Heart left ventricle (tissue), 16 donors: Measurements from ENCODE around the gene UBE2R2. TPM values are rescaled to one million over a fixed set of nuclear protein-coding genes. Genes with fewer than 3 reads are reported as not detected.
"Not testable (repeated sequence)": the region's sequence is repeated elsewhere in the genome, so short reads cannot be mapped to it uniquely, and the experiment has no call there.

ENCODE experiments used
- ATAC-seq, 4 donors: fragments of 200-7000 bp; cut with Tn5 transposase; one replicate each; pipeline ENCODE4 v1.9.1; 2020 to 2022; ENCODE audit warnings: moderate library complexity in 4 of 4, mild to moderate bottlenecking in 3 of 4, moderate number of reproducible peaks in 1 of 4
- DNase-seq, 5 donors: peaks; one replicate each; pipeline ENCODE4 v3.0.0-alpha.2; 2020
- H3K27ac ChIP-seq, 12 donors: fragments of 200-600 bp; sonication (generic) in 4 of 12; one replicate each; pipeline versions ENCODE4 v1.5.0 to v1.8.0; 2016 to 2022; ENCODE audit warnings: mild to moderate bottlenecking in 2 of 12
- H3K27me3 ChIP-seq, 9 donors: fragments of 200-600 bp; sonication (generic) in 2 of 9; one replicate each; pipeline versions ENCODE4 v1.5.1 to v1.8.0; 2016 to 2022; ENCODE audit warnings: mild to moderate bottlenecking in 3 of 9
- H3K36me3 ChIP-seq, 9 donors: fragments of 200-600 bp; sonication (generic) in 2 of 9; one replicate each; pipeline versions ENCODE4 v1.5.0 to v1.8.0; 2018 to 2022; ENCODE audit warnings: mild to moderate bottlenecking in 2 of 9
- H3K4me1 ChIP-seq, 12 donors: fragments of 200-600 bp; sonication (generic) in 4 of 12; one replicate each; pipeline versions ENCODE4 v1.5.0 to v1.8.0; 2016 to 2022; ENCODE audit warnings: mild to moderate bottlenecking in 3 of 12
- H3K4me3 ChIP-seq, 12 donors: fragments of 200-600 bp; sonication (generic) in 4 of 12; one replicate each; pipeline versions ENCODE4 v1.5.0 to v1.8.0; 2017 to 2022; ENCODE audit warnings: mild to moderate bottlenecking in 9 of 12, moderate library complexity in 4 of 12
- H3K9me3 ChIP-seq, 12 donors: fragments of 200-600 bp; sonication (generic) in 4 of 12; one replicate each; pipeline versions ENCODE4 v1.5.0 to v1.8.0; 2016 to 2022; ENCODE audit warnings: mild to moderate bottlenecking in 1 of 12
- CTCF ChIP-seq, 12 donors: fragments of 200-600 bp; sonication (generic) in 4 of 12; IDR thresholded peaks; one replicate each; pipeline versions ENCODE4 v1.5.0 to v1.8.0; 2018 to 2022; ENCODE audit warnings: antibody characterized with exemption in 12 of 12, mild to moderate bottlenecking in 5 of 12
- POLR2A ChIP-seq, 2 donors: fragments of 450-650 bp; IDR thresholded peaks; one replicate each; pipeline ENCODE4 v1.6.1; 2017; ENCODE audit warnings: antibody characterized with exemption in 2 of 2, mild to moderate bottlenecking in 2 of 2, moderate library complexity in 2 of 2
- WGBS, 4 donors: extraction: QIAGEN DNeasy Blood & Tissue Kit in 2 of 4; methylation state at CpG; one replicate each; pipeline versions ENCODE4 v1.1.5 to v1.1.7; 2013 to 2018; 5-methylcytosine and 5-hydroxymethylcytosine counted together
- intact Hi-C, 10 donors: fragments of 100-400 bp; cut with DNase I; formaldehyde crosslinking; loops; one replicate each; pipeline versions ENCODE4 v1.11.1 to v1.14.2; 2022
- polyA plus RNA-seq, 2 donors: library from polyadenylated mRNA; stranded (reverse); fragments of 200-250 nt; gene quantifications; one replicate each; pipeline ENCODE4 v1.2.3, GENCODE V29; 2013
- total RNA-seq, 9 donors: library from RNA; depleted of rRNA in 2 of 9; stranded (reverse); fragments of >200 nt in 2 of 9; fragmentation: NEBNext Ultra II Directional in 3 of 9; extraction: Animal tissue kit (Norgen Biotek cat#: 25700) in 3 of 9; gene quantifications; one replicate each; pipeline versions ENCODE4 v1.1.0 to v1.2.4, GENCODE V29; 2016 to 2023
- donor health status: ischemic (EF 13 %, LVEDD 7.1; RV severe dilation, severe dysfunction).
- donor health status: healthy with polysubstance abuse.
- donor health status: DM: no; HTN: yes; CAD: no.
- donor health status: DM: no; HTN: no; CAD: no.
- donor health status: ischemic (EF 25% LVEDD 6.9; RV normal size, moderate dysfunction).
- donor health status: ischemic (EF 25% LVEDD 5.7; RV mildly dilated, moderate dysfunction).
- donor health status: healthy.
- donor health status: DM: yes; HTN: yes; CAD: no.
- donor health status: ischemic (EF 35%, LVEDD 5.7; RV mildly dilated, moderate dysfunction).
- donor health status: nonischemic (EF 11% LVEDD 7.7; RV severe dilation, severe dysfunction).
- donor health status: DM: yes; HTN: yes; CAD: no.
- donor health status: PGD.
- donor health status: ischemic (EF 29% LVEDD 5.4; RV normal size, mild dysfunction).
- donor health status: nonischemic (EF 23%, LVEDD 6.1; RV moderate dilation, normal function).

The UBE2R2 gene
- total and polyA plus RNA-seq, 11 donors: 18.6 to 45.7 (median 39.5) TPM

- no peak overlapping the region for H3K27ac ChIP-seq
- no peak for TF ChIP-seq CTCF (IDR thresholded peaks at IDR 0.05)
- TF ChIP-seq POLR2A (IDR thresholded peaks at IDR 0.05): no peak
- H3K4me3 ChIP-seq: no peak overlapping the region
- H3K9me3 ChIP-seq: peaks cover 0 to 4% (median 0%) of the 10 kb centered on the region in 12 donors
- intact Hi-C loops: no loop called here
- H3K36me3 ChIP-seq: no peaks in the 10 kb centered on the region
- H3K27me3 ChIP-seq: peaks cover 0 to 6% (median 0%) of the 10 kb centered on the region in 9 donors
- WGBS, 4 donors: 64 to 100% (median 85%) methylated on average over 2 of the region's 2 CpGs
- no peak for ATAC-seq
- no peaks in the 10 kb centered on the region for H3K4me1 ChIP-seq
- DNase-seq: no peak
Observed at GRCh38 chr9:33794560-33794959, 22.4 kb upstream of the UBE2R2 start.

- intact Hi-C loops: no loop called here
- no peak within 1 kb of the TSS for H3K27ac ChIP-seq
- H3K27me3 ChIP-seq: peaks cover 0 to 6% (median 0%) of the 10 kb centered on the region in 9 donors
- DNase-seq (no peak), ATAC-seq (peak in 1 of 4 donors; percentile 9)
- H3K4me1 ChIP-seq: no peaks in the 10 kb centered on the region
- no peak within 1 kb of the TSS for H3K4me3 ChIP-seq
- no peaks in the 10 kb centered on the region for H3K36me3 ChIP-seq
- peaks cover 0 to 4% (median 0%) of the 10 kb centered on the region in 12 donors for H3K9me3 ChIP-seq
- WGBS, 4 donors: 68 to 80% (median 72%) methylated on average over 4 of the region's 4 CpGs
- TF ChIP-seq CTCF (IDR thresholded peaks at IDR 0.05) (no peak), POLR2A (IDR thresholded peaks at IDR 0.05) (no peak)
Observed at GRCh38 chr9:33795281-33795680, 21.7 kb upstream of the UBE2R2 start, which contains the start of gene PRSS3. Gene PRSS3 (plus strand): TSS chr9:33795561. CDS start chr9:33795574, 13 bp downstream.

- peaks cover 0 to 6% (median 0%) of the 10 kb centered on the region in 9 donors for H3K27me3 ChIP-seq
- TF ChIP-seq POLR2A (IDR thresholded peaks at IDR 0.05) (no peak), CTCF (IDR thresholded peaks at IDR 0.05) (no peak)
- no peak overlapping the region for H3K27ac ChIP-seq
- no peaks in the 10 kb centered on the region for H3K36me3 ChIP-seq
- peaks cover 0 to 4% (median 0%) of the 10 kb centered on the region in 12 donors for H3K9me3 ChIP-seq
- WGBS, 4 donors: 63 to 74% (median 68%) methylated on average over 4 of the region's 4 CpGs
- H3K4me1 ChIP-seq: no peaks in the 10 kb centered on the region
- ATAC-seq: no peak
- no peak for DNase-seq
- intact Hi-C loops: no loop called here
- H3K4me3 ChIP-seq: no peak overlapping the region
Observed at GRCh38 chr9:33795819-33796218, 21.1 kb upstream of the UBE2R2 start.

- H3K4me1 ChIP-seq, intact Hi-C loops, H3K27me3 ChIP-seq, DNase-seq, H3K9me3 ChIP-seq, H3K4me3 ChIP-seq, H3K36me3 ChIP-seq, H3K27ac ChIP-seq: not testable (repeated sequence)
- peak in 1 of 4 donors; percentile 11 for ATAC-seq
- WGBS, 4 donors: 56 to 65% (median 63%) methylated on average over 5 of the region's 5 CpGs
Observed at GRCh38 chr9:33796679-33797078, 20.3 kb upstream of the UBE2R2 start.

GRCh38 chr9:33797837-33798236 lies 19.1 kb upstream of the UBE2R2 start:
- intact Hi-C loops: no loop called here
- Histone ChIP-seq H3K27ac (no peak overlapping the region), H3K36me3 (no peaks in the 10 kb centered on the region), H3K4me3 (no peak overlapping the region), H3K27me3 (peaks cover 0 to 6% (median 0%) of the 10 kb centered on the region in 9 donors), H3K9me3 (peaks cover 0 to 4% (median 0%) of the 10 kb centered on the region in 12 donors), H3K4me1 (no peaks in the 10 kb centered on the region)
- no peak for ATAC-seq
- no peak for TF ChIP-seq CTCF (IDR thresholded peaks at IDR 0.05)
- no peak for TF ChIP-seq POLR2A (IDR thresholded peaks at IDR 0.05)
- no peak for DNase-seq
- WGBS, 4 donors: 75 to 95% (median 94%) methylated on average over 8 of the region's 8 CpGs
